Right lobe of liver (tissue), 6 donors: ENCODE data around the gene DGUOK. TPM values are rescaled to one million over a fixed set of nuclear protein-coding genes. Genes with fewer than 3 reads are reported as not detected.

Experiments used
- ATAC-seq, 4 donors: fragments of 200-7000 bp; cut with Tn5 transposase; one replicate each; pipeline ENCODE4 v1.9.1; 2020; ENCODE audit warnings: mild to moderate bottlenecking in 4 of 4, moderate library complexity in 4 of 4
- DNase-seq, 3 donors: peaks; one replicate each; pipeline ENCODE4 v3.0.0-alpha.2; 2020
- H3K27ac ChIP-seq, 3 donors: fragments of 200-600 bp; one replicate each; pipeline ENCODE4 v1.8.0; 2022
- H3K27me3 ChIP-seq, 2 donors: fragments of 200-600 bp; one replicate each; pipeline ENCODE4 v1.8.0; 2022
- H3K36me3 ChIP-seq, 4 donors: fragments of 200-600 bp; sonication (generic) in 1 of 4; one replicate each; pipeline versions ENCODE4 v1.5.1 to v1.8.0; 2017 to 2022; ENCODE audit warnings: control low read depth in 1 of 4
- H3K4me1 ChIP-seq, 4 donors: fragments of 200-600 bp; sonication (generic) in 1 of 4; one replicate each; pipeline versions ENCODE4 v1.5.1 to v1.8.0; 2017 to 2022; ENCODE audit warnings: control low read depth in 1 of 4
- H3K4me3 ChIP-seq, 3 donors: fragments of 200-600 bp; one replicate each; pipeline ENCODE4 v1.8.0; 2022
- H3K9me3 ChIP-seq, 4 donors: fragments of 200-600 bp; sonication (generic) in 1 of 4; one replicate each; pipeline versions ENCODE4 v1.5.1 to v1.8.0; 2017 to 2022; ENCODE audit warnings: control low read depth in 1 of 4
- CTCF ChIP-seq, 4 donors: fragments of 200-600 bp in 3 of 4; fragments of 450-650 bp in 1 of 4; IDR thresholded peaks; one replicate each; pipeline versions ENCODE4 v1.5.1 to v1.8.0; 2016 to 2022; ENCODE audit warnings: antibody characterized with exemption in 4 of 4, mild to moderate bottlenecking in 2 of 4
- POLR2A ChIP-seq: fragments of 450-650 bp; IDR thresholded peaks from one replicate; pipeline ENCODE4 v1.6.1; 2017; ENCODE audit warnings: antibody characterized with exemption, mild to moderate bottlenecking
- WGBS: methylation state at CpG from one replicate; pipeline ENCODE4 v1.1.6; 2018; ENCODE audit warnings: low coverage, low lambda C conversion rate; ENCODE audit not compliant: insufficient coverage; ENCODE audit errors: missing lambda C conversion rate; 5-methylcytosine and 5-hydroxymethylcytosine counted together
- intact Hi-C, 2 donors: fragments of 100-400 bp; cut with DNase I; formaldehyde crosslinking; loops; one replicate each; pipeline versions ENCODE4 v1.11.2 to v1.14.1; 2022
- total RNA-seq, 6 experiments: library from RNA; depleted of rRNA in 2 of 6; stranded (reverse); fragments of >200 nt in 2 of 6; fragmentation: NEBNext Ultra II Directional in 3 of 6; extraction: Animal tissue kit (Norgen Biotek cat#: 25700) in 3 of 6; gene quantifications; one replicate each; pipeline versions ENCODE4 v1.1.0 to v1.2.4, GENCODE V29; 2016 to 2023
- donor health status: DM: no; HTN: yes; CAD: no.
- donor health status: DM: no; HTN: no; CAD: no.
- donor health status: DM: no; HTN: no; CAD: no.
- donor health status: DM: no; HTN: yes; CAD: no.
- donor health status: DM: no; HTN: yes; CAD: no.

Gene DGUOK
- total RNA-seq, 6 experiments from 2014 or later = 16.6 to 33.1 (median 22.6) TPM

GRCh38 chr2:73993778-73994177 is 67.1 kb downstream of the DGUOK start:
- H3K27ac ChIP-seq = no peak overlapping the region
- TF ChIP-seq POLR2A (no peak), CTCF (IDR thresholded peaks at IDR 0.05) (no peak)
- WGBS = 86% methylated on average over 4 of the region's 4 CpGs
- no peaks in the 10 kb centered on the region for H3K9me3 ChIP-seq
- ATAC-seq = no peak
- DNase-seq = no peak
- H3K4me3 ChIP-seq = no peak overlapping the region
- H3K27me3 ChIP-seq = no peaks in the 10 kb centered on the region
- intact Hi-C loops = no loop called here
- no peaks in the 10 kb centered on the region for H3K4me1 ChIP-seq
- no peaks in the 10 kb centered on the region for H3K36me3 ChIP-seq

DNA sequence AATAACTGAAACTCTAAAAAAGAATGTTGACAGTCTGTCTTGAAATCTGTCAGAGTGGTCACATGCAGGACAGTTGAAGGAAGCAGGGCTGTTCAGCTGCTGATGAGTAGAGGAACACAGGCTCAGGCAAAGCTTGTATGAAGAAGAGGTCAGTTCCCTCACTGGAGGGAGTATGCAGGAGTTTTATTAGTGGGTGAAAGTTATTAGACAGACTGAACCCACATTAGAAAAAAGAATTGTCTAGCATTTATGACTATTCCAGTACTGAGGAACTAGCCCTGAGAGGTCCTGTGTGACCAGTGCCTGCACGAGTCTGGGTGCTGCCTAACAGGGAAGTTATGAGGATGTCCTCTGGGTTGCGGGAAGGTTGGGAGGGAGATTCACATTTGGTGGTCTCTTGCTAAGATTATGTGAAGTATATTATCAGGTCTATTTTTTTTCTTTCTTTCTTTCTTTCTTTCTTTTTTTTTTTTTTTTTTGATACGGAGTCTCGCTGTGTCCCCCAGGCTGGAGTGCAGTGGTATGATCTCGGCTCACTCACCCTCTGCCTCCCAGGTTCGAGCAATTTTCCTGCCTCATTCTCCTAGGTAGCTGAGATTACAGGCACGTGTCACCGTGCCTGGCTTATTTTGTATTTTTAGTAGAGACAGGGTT is 67.6 kb downstream of the DGUOK start:
- intact Hi-C loops = no loop called here
- no peaks in the 10 kb centered on the region for H3K4me1 ChIP-seq
- DNase-seq (no peak), ATAC-seq (peak in 3 of 4 donors; percentile 34 to 58 (median 42))
- H3K27me3 ChIP-seq = no peaks in the 10 kb centered on the region
- no peaks in the 10 kb centered on the region for H3K36me3 ChIP-seq
- no peaks in the 10 kb centered on the region for H3K9me3 ChIP-seq
- H3K27ac ChIP-seq = no peak overlapping the region
- no peak overlapping the region for H3K4me3 ChIP-seq
- TF ChIP-seq POLR2A (no peak), CTCF (IDR thresholded peaks at IDR 0.05) (no peak)
- 84% methylated on average over 8 of the region's 8 CpGs for WGBS

- DNase-seq (no peak), ATAC-seq (no peak)
- H3K9me3 ChIP-seq = no peaks in the 10 kb centered on the region
- H3K27ac ChIP-seq = no peak overlapping the region
- H3K4me3 ChIP-seq = no peak overlapping the region
- intact Hi-C loops = no loop called here
- peaks cover 0 to 7% (median 0%) of the 10 kb centered on the region in 4 donors for H3K4me1 ChIP-seq
- no peaks in the 10 kb centered on the region for H3K27me3 ChIP-seq
- WGBS = no CpG with 5 or more reads among the region's 5 CpGs
- H3K36me3 ChIP-seq = no peaks in the 10 kb centered on the region
- TF ChIP-seq POLR2A = no peak
- TF ChIP-seq CTCF (IDR thresholded peaks at IDR 0.05) = no peak
These were observed 69.1 kb downstream of the DGUOK start for GRCh38 chr2:73995810-73996209.

DNA sequence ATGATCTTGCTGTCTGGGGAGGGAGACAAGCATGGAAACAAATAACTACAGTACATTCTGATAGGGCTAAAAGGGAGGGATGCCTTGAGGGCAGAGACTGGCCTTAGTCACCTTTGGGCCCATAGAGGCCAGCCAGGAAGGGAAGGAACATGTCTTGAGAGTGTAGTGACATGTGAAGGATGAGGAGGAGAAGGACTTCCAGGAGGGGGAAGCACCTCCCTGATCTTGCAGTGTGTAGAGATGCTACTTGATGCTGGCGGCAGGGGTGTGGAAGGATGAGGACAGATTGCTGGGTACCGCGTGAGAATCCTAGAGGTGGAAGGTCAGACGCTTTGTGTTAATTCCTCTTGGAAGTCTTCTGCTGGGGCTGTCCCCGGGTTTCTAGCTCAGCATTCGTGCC is 71.1 kb downstream of the DGUOK start:
- DNase-seq = no peak
- Histone ChIP-seq H3K36me3 (no peaks in the 10 kb centered on the region), H3K4me3 (no peak overlapping the region), H3K9me3 (no peaks in the 10 kb centered on the region), H3K4me1 (peaks cover 0 to 7% (median 0%) of the 10 kb centered on the region in 4 donors), H3K27me3 (no peaks in the 10 kb centered on the region), H3K27ac (no peak overlapping the region)
- TF ChIP-seq CTCF (IDR thresholded peaks at IDR 0.05) (no peak), POLR2A (no peak)
- intact Hi-C loops = no loop called here
- WGBS = 84% methylated on average over 6 of the region's 6 CpGs
- no peak for ATAC-seq
